HPDE6-E6E7 (cell line): ENCODE measurements around the gene RBMS3.

Experiments
- DNase-seq: peaks from one replicate; pipeline ENCODE4 v3.0.0; 2011; ENCODE audit warnings: missing footprints; ENCODE audit errors: extremely low spot score

The RBMS3 gene

GRCh38 chr3:29936054-29936453 lies 655.2 kb downstream of the RBMS3 start:
- no peak for DNase-seq

DNA sequence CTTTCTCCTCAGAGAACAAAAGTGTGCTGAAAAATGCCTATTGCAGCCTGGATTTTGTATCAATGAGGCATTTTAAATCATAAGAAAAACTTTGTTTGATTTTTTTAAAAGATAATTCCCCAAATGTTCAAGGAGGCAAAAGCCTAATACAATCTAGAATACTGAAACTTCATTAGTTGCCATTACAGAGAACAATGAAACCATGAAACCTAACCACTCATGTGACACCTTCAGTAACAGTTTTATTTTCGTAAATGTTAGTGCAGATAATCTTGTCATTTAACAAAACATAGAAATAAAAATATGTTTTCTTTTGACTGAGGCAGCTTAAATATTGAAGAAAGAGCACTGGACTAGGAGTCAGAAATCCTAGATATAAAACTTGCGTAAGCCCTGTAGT lies 655.9 kb downstream of the RBMS3 start:
- DNase-seq = no peak

- DNase-seq = no peak
These were observed 656.3 kb downstream of the RBMS3 start for GRCh38 chr3:29937185-29937584.

DNA sequence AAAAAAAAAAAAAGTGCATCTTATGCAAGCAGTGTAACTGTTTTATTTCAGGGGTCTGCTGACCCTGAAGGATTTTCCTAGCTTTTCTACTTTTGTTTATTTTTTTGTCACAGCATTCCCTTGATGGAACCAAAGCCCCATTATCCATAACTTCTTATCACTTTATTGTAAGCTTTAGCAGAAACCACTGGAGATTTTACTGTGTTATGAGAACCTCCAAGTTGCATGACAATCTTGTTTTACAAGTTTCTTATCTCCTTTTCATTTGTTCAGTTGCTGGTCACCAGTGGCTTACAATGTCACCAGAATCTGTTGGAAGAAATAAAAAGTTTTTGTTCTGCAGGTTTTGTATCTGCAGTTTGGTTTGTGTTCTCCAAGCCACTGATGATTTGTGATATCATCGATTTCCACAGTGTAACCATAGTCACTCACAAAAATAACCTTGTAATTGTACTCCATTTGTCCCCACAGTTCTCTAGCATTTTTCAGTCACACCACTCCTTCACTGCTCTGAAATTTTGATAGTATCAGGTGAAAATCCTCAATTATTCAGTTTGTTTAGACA lies 660.0 kb downstream of the RBMS3 start:
- DNase-seq = no peak

DNA sequence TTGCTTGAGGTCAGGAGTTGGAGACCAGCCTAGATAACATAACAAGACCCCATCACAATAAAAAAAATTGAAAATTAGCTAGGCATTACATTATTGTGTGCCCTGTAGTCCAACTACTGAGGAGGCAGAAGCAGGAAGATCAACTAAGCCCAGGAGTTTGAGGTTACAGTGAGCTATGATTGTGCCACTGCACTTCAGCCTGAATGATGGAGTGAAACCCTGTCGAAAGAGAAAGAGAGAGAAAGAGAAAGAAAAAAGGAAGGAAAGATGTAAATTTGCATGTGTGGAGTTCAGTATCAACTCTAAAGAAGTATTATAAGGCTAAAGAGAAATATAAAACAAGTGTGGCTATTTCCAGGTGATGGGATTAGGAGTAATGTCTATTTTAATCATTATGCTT lies 661.4 kb downstream of the RBMS3 start:
- no peak for DNase-seq

DNA sequence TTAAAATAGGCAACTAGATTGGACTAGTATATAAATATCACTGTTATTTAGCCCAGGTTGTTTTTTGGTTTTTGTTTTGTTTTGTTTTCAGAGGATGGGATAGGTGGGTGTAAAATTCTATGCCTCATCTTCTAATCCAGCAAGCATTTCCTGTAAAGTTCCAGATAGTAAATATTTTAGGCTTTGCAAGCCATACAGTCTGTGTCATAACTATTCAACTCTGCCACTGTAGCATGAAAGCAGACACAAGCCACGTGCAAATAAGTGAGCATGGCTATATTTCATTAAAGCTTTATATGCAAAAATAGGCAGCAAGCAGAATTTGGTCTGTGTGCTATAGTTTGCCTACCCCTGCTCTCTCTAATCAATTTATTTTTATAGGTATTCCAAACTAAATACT lies 668.3 kb downstream of the RBMS3 start:
- DNase-seq = no peak

- DNase-seq = no peak
These were observed 669.2 kb downstream of the RBMS3 start for GRCh38 chr3:29949940-29950616.

DNA sequence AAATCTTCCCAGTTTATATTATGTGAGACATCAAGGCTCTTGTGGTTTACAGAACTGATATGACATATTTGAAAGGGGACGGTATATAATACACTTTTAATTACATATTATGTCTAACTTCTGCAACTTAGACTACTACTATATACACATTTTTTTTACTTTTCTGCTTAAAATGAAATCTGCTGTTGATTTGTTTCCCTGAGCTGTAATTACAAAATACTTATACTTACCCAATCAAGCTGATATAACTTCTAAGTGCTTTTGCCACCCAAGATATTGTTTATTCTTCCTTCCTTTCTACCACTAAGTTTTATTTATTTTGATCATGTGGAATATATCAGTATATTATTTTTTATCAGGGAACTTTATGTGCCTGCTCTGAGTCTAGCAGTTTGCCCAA lies 671.6 kb downstream of the RBMS3 start:
- no peak for DNase-seq

DNA sequence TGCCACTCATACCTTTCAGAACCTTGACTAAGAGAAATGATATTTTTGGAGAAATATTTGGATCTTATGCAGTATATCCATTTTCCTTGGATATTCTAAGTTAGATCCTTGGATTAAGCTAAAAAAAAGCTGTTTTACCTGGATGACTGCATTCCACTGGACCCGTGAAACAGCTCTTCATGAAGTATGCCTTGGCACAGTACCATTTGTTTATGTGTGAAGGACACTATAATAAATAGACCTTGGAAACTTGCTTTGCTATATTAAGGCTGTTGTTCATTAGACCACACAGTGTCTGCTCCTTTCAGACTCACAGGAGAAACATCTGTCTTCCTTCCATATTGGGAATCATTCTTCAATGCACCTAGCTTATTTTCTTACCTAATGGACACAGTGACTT lies 674.5 kb downstream of the RBMS3 start:
- DNase-seq = no peak

DNA sequence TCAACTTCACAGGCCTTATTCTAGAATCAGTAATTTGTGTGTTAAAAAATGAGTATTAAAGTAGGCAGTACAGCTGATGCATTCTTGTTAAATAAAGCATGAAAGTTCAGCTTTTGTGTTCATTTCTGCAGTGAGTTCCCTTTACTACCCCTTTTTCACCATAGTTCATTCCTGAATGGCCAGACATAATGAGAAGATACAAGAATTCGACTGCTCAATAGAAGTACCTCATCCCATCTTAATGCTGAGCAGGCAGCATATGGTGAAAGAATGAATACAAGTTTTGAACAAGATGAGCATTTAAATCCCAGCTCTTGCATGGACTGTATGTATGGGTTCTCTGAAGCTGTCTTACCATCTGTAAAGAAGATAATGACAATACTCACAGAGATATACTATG lies 677.9 kb downstream of the RBMS3 start:
- no peak for DNase-seq

DNA sequence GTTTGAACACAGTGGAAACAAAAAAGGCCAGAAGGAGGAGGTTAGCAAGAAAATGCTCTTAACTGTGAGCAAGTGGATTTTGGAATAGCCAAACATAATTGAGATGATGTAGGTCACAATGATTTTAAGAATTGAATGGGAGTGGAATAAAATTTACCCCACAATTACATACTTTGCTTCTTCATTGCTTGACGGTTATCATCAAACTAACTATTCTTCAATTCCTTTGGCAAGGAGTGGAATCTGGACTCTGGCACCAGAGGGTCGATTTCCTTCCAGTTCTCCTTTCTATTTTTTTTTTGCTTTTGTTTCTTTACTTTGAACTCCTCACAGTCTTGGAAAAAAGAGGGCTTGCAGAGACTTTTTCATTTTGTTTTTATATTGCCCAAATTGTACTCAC lies 691.0 kb downstream of the RBMS3 start:
- no peak for DNase-seq

DNA sequence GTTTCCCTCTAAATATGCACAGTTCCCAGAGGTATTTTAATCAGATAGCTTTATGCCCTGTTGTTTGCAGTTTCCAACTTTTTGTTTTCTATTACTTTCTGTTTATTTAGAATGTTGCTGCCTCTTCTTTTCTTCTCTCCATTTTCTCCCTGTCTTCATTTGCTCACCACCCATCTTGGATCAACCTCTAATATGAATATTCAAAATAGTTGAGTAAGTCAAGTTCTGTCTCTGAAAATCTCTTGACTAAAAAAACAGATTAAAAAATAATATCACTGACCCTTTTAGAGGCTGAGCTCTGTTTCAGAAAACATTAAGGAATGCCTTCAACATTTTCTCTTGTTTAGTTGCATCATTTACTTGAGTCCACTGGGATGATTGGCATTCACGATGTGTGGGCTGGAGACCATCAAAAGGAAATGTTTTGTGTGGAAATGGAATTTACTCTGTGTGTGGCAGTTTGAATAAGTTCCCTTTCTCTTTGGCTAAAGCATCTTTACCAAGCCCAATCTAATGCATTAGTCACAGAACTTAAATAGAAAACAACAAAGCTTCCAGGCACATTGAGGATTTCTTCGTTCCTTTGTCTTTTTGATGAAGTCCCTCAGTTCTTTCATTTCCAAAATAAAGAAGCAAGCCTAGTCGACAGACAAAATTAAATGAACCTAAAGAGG lies 691.6 kb downstream of the RBMS3 start:
- no peak for DNase-seq

DNA sequence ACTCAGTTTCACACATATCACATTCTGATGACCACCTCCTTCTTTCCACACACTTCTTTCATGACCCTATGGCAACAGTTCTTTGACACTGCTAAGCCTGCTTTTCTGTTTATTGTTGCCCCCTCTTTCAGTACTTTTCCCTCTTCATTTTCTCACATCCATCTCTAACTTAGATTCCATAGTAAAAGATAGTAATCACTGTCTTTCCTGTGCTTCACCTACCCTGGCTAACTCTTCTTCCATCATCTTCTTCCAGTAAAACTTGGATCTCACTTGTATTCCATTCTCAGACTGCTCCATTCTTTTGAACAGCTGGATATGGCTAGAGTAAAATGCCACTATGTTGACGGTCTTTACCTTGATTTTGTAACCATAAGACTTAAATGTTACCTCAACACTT lies 692.9 kb downstream of the RBMS3 start:
- DNase-seq = no peak

- no peak for DNase-seq
These were observed 696.0 kb downstream of the RBMS3 start for GRCh38 chr3:29976871-29977270.

DNA sequence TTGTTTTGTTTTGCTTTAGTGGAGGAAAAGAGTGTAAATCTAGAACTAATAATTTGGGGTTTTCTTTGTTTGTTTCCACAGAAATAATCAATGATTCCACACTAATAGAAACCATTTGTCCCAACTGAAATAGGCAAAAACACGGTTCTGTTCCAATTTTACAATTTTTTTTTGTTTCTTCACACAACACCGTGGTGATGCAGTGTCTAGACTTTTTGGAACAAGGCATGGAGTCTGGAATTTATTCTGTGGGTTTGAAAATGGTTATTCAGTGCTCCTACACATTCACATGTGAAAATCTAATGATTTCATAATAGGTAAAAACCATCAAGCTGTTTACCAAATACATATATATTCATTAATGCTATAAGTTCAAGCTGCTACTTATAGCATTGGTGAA lies 696.5 kb downstream of the RBMS3 start:
- no peak for DNase-seq

GRCh38 chr3:29978036-29978435 lies 697.2 kb downstream of the RBMS3 start:
- peak; percentile 0 for DNase-seq

DNA sequence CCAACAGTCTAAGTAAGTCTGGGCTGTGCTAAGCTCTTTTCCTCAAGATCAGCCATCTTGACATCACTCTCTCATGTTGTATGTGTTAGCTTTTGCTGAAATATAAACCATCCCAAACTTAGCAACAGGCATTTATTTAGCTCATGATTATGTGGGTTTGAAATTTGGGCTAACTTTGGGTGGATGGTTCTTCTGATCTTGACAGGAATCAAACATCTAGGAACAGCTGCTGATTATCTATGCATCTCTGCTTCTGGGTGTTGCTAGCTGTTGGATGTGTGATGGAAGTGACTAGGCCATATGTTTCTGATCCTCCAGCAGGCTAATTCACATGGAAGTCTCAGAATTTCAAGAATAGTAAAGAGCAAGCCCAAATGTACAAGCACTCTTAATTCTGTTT lies 710.3 kb downstream of the RBMS3 start:
- DNase-seq = no peak

GRCh38 chr3:30002797-30003196 lies 721.9 kb downstream of the RBMS3 start:
- no peak for DNase-seq

DNA sequence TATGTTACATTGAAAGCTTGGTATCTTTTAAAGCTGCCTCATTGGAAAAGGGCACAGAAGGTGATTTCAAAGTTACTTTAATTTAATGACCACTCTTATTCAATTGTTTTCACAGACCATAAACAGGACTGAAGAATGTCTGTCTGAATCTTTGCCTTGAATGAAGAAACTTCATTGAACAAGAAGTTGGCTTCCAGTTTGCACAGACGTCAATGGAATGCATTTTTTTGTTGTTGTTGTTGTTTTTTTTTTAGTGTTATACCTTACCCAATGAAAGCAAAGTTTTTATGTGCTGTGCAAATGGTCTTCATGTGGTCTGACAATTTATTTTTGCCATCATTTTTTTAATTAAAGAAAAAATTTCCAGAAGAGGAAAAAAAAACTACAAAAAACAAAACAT lies 722.9 kb downstream of the RBMS3 start:
- DNase-seq = no peak

- DNase-seq = no peak
These were observed 723.6 kb downstream of the RBMS3 start for GRCh38 chr3:30004481-30004880.

- no peak for DNase-seq
These were observed 725.2 kb downstream of the RBMS3 start for GRCh38 chr3:30006111-30006510.

DNA sequence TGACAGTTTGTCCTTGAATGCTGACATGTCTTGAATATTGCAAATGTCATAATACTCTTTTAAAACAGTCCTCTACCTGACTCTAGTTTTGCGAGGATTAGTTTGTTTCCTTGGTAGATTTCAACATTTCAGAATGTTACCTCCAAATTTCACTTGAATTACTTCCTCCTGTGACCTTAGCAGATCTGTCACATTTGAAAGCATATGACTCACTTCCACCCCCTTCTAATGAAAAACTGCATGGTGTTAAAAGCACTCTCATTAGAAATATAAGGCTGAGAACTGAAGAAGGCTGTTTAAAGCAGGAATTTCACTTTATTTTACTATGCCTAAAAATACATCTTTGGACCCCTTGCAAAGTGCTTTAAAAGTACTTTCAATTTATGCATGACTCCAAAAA lies 726.8 kb downstream of the RBMS3 start:
- DNase-seq = no peak

DNA sequence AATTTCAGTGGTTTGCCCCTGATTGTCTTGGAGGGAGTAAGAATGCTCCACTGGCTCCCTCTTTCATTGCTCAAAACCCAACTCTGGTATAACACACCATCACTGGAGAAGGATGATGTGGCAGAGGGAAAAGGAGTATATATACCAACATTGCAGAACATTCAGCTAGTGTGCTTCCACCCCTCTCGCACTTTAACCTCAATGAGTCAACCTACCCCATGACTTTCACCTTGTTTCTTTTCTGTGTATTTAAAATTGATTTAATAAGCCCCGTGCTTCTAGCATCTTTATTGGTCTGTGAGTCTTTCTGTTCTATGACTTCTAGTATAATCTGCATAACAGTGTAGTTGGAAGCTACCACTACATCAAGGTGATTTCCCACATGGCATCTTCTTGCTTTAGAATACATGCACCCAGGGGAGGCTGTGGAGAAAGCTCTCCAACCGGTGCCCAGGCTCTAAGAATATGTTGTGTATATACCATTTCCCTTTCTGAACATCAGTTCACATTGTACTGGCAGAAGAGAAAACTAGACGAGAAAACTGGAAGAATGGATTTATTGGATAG lies 730.4 kb downstream of the RBMS3 start:
- DNase-seq = no peak
